Lower leg skin (tissue), 4 donors: ENCODE results near the gene CTNND2. TPM values are rescaled to one million over a fixed set of nuclear protein-coding genes. Genes with fewer than 3 reads are reported as not detected.

Source experiments
- DNase-seq, 2 donors: peaks; one replicate each; pipeline ENCODE4 v3.0.0-alpha.2; 2019; ENCODE audit warnings: low spot score in 2 of 2
- H3K4me3 ChIP-seq: fragments of 200-600 bp; sonication (generic); 2 replicates; pipeline ENCODE4 v1.5.1; 2017; ENCODE audit warnings: mild to moderate bottlenecking, low read depth; ENCODE audit not compliant: poor library complexity, severe bottlenecking
- POLR2A ChIP-seq, 2 donors: fragments of 450-650 bp; IDR thresholded peaks; one replicate each; pipeline ENCODE4 v1.6.1; 2016 to 2017; ENCODE audit warnings: antibody characterized with exemption in 2 of 2, mild to moderate bottlenecking in 1 of 2, moderate library complexity in 1 of 2
- WGBS, 2 donors: methylation state at CpG; one replicate each; pipeline ENCODE4 v1.1.5; 2018; 5-methylcytosine and 5-hydroxymethylcytosine counted together
- intact Hi-C: fragments of 100-400 bp; cut with DNase I; formaldehyde crosslinking; loops from one replicate; pipeline ENCODE4 v1.15.0; 2023; ENCODE audit warnings: low total_unique reads
- total RNA-seq, 4 donors: library from RNA; depleted of rRNA; stranded (reverse); fragments of >200 nt; gene quantifications; one replicate each; pipeline ENCODE4 v1.1.0, GENCODE V29; 2016
- TF ChIP-seq, protein P1 (sequence below), 3 donors: fragments of 450-650 bp; IDR thresholded peaks; one replicate each; pipeline ENCODE4 v1.5.1; 2016; ENCODE audit warnings: antibody characterized with exemption in 3 of 3, mild to moderate bottlenecking in 3 of 3, moderate library complexity in 2 of 3

The CTNND2 gene
- total RNA-seq, 4 donors from 2014 or later, result 0.21 to 2.9 (median 0.55) TPM

DNA sequence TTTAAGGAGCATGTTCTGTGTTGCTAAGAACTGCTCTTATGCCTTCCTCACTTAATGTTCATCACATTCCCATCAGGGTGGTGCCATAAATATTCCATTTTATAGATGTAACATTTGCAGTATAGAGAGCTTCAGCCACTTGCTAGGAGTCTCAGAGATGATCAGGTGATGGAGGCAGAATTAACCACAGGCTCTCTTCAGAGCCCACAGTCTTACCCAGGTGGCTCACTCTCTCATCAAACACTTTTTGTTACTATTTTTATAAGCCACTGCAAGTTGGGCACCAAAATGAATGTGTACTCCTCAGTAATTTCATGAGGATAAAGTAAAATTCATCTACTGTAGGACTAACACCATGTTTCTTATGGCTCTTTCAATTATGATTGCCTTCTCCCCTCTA lies 651.7 kb downstream of the CTNND2 start:
- intact Hi-C loops, result no loop called here

DNA sequence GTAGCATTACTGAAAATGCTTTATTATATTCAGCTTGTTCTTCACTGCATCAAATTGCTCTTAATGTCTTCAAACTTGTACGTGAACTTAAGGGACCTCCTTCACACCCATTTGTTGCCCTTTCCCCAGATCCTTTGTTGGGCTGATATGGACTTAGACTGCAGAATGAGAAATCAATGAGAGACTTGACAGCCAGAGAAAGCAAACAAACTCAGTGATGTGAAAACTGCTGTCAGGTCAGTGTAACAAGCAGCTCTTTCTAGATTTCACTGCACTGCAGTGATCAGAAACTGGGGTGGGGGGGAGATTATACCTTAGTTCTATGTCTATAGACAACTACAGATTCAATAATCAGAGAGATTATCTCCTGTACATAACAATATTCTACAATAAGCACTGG lies 652.2 kb downstream of the CTNND2 start:
- DNase-seq, result no peak
- H3K4me3 ChIP-seq, result no peak overlapping the region
- intact Hi-C loops, result no loop called here
- 0 to 23% methylated on average over 1 of the region's 1 CpG for WGBS, 2 donors
- TF ChIP-seq, protein P1, sequence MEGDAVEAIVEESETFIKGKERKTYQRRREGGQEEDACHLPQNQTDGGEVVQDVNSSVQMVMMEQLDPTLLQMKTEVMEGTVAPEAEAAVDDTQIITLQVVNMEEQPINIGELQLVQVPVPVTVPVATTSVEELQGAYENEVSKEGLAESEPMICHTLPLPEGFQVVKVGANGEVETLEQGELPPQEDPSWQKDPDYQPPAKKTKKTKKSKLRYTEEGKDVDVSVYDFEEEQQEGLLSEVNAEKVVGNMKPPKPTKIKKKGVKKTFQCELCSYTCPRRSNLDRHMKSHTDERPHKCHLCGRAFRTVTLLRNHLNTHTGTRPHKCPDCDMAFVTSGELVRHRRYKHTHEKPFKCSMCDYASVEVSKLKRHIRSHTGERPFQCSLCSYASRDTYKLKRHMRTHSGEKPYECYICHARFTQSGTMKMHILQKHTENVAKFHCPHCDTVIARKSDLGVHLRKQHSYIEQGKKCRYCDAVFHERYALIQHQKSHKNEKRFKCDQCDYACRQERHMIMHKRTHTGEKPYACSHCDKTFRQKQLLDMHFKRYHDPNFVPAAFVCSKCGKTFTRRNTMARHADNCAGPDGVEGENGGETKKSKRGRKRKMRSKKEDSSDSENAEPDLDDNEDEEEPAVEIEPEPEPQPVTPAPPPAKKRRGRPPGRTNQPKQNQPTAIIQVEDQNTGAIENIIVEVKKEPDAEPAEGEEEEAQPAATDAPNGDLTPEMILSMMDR (IDR thresholded peaks at IDR 0.05), result no peak
- no peak for TF ChIP-seq POLR2A (IDR thresholded peaks at IDR 0.05)

More for the DNA sequence above, 651.7 kb downstream of the CTNND2 start:
- DNase-seq, result no peak
- H3K4me3 ChIP-seq, result no peak overlapping the region
- TF ChIP-seq POLR2A (IDR thresholded peaks at IDR 0.05), result no peak
- TF ChIP-seq, protein P1 (IDR thresholded peaks at IDR 0.05), result no peak

DNA sequence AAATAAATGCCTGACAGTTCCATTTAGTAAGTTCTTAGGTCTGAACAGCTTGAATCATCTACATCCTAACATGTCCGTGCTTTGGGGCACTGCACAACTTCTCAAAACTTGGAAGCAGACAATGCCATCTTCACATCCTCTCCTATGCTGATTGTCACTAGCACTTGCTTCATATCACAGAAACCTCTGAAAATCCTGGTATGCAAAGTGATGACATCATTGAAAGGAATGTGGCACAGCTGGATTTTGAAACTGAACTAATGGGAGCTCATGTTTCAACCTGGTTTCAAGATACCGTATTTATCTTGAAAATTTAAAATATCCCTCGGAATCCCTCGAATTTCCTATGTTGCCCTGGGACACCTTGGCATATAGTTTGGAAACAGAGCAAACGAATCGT lies 653.0 kb downstream of the CTNND2 start:
- no peak for DNase-seq
- 29 to 48% methylated on average over 6 of the region's 6 CpGs for WGBS, 2 donors
- TF ChIP-seq, protein P1 (IDR thresholded peaks at IDR 0.05), result no peak
- TF ChIP-seq POLR2A (IDR thresholded peaks at IDR 0.05), result no peak
- H3K4me3 ChIP-seq, result no peak overlapping the region
- intact Hi-C loops, result no loop called here

DNA sequence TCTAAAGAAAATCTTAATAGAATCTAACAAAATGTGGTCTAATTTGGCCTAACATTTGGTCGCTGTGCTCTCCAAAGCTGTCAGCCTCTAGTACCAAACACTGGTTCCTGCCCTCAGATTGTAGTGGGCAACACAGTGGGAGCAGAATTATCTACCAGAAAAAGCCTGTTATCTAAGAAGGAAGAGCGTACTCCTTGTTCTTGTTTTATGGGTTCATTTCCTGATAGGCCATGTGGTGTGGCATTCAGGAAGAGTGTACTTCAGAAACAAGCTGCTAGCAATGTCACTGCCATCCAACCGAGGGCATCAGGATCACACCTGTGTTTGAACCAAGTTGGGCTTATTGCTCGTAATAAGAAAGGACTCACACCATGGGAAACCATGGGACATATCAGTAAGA lies 655.3 kb downstream of the CTNND2 start:
- TF ChIP-seq POLR2A (IDR thresholded peaks at IDR 0.05), result no peak
- TF ChIP-seq, protein P1 (IDR thresholded peaks at IDR 0.05), result no peak
- intact Hi-C loops, result no loop called here
- no peak for DNase-seq
- 73 to 74% methylated on average over 4 of the region's 4 CpGs for WGBS, 2 donors
- no peak overlapping the region for H3K4me3 ChIP-seq

DNA sequence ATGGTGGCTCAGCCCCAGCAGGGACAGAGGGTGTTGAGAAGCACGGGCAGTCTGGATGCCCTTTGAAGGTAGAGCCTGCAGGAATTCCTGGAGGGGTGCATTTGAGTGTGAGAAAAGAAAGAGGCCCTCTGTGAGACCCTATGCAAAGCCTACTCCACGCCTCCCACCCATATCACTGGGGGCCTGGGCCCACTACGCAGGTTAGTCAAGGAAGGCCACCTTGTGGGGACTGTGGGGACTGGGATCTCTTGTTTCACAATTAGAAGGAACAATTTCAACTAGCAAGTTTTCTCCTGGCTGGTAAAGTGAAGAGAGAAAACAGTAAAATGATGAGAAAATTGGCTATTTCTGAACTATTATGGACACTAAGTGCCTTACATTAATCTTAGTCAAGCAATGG lies 657.0 kb downstream of the CTNND2 start:
- DNase-seq, result no peak
- TF ChIP-seq POLR2A (IDR thresholded peaks at IDR 0.05), result no peak
- TF ChIP-seq, protein P1 (IDR thresholded peaks at IDR 0.05), result no peak
- 83 to 92% methylated on average over 3 of the region's 3 CpGs for WGBS, 2 donors
- intact Hi-C loops, result no loop called here
- no peak overlapping the region for H3K4me3 ChIP-seq
